Mucosa of gallbladder (tissue), 1 donor: Measurements from ENCODE around the gene B3GNT7. TPM values are rescaled to one million over a fixed set of nuclear protein-coding genes. Genes with fewer than 3 reads are reported as not detected.
"Not testable (repeated sequence)": the region's sequence is repeated elsewhere in the genome, so short reads cannot be mapped to it uniquely, and the experiment has no call there.

ENCODE experiments used
- DNase-seq: peaks from one replicate; pipeline ENCODE4 v3.0.0-alpha.2; 2020; ENCODE audit warnings: low spot score
- total RNA-seq: library from RNA; stranded (reverse); gene quantifications from one replicate; pipeline ENCODE4 v1.2.1, GENCODE V29; 2021
- donor health status: DM: no; HTN: no; CAD: no.

Gene B3GNT7
- total RNA-seq, 1 donor from 2014 or later = 281 TPM

DNA sequence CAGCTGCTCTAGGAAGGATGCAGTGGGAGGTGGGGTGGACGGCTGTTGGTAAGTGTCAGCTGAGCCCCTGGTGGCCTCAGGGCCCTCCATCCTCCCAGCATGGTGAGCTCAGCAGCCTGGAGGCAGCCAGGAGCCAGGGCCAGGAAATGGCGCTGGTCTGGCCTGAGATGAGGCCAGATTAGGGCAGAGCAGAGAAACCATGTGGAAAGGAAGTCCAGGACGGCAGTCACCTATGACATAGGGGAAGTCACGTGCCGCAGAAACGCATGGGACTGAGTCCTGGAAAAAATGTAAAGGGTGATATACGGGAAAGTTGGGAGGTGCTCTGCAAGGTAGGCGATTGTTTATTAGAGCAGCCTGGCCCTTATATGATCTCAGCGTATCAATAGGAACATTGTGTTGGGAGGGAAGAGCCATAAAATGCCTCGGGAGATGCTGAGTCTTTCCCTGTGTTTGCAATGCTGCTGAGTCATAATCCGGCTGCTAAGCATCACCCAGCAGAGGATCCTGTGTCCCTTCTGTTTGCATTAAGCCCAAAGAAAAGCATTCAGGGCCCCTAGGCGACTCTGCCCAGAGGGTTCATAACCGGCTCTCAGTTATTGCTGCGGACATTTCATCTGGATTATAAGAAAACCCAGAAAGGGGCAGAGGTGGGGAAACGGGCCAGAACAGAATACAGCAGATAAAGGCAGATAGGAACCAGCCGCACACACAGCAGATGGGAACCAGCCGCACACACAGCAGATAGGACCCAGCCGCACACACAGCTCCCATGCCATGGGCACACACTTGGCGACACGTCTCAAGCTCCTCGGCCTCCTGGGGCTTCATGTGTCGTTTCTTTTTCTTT, 30.3 kb upstream of the B3GNT7 start:
- no peak for DNase-seq

DNA sequence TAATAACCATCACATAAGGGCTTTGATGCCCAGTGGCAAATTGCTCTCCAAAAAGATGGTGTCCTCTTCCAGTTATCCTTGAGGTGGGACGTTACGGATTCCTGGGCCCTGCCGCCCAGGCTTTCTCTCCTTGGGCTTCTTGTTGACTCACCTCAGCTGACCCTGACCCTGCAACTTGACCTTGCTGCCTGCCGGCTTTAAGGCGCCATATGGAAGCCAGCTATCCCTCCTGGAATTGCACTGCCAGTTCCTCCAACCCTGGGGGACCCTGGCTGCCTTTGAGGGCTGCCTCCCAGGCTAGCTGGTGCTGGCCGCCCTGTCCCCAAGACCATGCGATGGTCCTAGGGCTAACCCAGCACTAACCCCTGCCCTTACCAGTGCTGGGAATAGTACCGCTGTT, 28.3 kb upstream of the B3GNT7 start:
- DNase-seq = no peak

DNA sequence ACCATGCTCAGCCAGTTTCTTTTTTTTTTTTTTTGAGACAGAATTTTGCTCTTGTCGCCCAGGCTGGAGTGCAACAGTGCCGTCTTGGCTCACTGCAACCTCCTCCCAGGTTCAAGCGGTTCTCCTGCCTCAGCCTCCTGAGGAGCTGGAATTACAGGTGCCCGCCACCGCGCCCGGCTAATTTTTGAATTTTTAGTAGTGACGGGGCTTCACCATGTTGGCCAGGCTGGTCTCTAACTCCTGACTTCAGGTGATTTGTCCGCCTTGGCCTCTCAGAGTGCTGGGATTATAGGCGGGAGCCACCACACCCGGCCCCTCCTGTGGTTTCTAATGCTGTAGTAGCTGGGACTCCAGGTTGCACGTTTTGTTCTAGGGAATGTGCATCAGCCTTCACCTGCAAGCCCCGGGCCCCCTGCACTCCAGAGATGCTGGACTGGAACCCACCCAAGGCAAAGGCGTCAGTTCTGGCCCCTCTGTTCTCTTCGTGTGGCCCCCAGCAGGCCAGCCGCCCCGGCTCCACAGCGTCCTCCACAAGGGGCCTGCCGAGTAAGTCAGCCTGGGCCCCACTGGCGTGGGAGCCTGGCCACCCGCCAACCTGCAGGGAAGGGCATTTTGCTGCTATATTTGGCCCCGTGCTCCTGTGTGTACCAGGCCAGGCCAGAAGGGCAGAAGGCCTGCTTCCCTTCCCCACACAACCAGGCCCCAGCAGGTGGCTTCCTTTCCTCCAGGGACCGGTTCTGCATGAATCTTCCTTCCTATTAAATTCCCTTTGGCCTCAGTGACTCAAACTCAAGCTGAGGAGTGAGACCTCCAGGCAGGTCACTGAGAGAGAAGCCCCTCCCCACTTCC, 25.7 kb upstream of the B3GNT7 start:
- no peak for DNase-seq

DNA sequence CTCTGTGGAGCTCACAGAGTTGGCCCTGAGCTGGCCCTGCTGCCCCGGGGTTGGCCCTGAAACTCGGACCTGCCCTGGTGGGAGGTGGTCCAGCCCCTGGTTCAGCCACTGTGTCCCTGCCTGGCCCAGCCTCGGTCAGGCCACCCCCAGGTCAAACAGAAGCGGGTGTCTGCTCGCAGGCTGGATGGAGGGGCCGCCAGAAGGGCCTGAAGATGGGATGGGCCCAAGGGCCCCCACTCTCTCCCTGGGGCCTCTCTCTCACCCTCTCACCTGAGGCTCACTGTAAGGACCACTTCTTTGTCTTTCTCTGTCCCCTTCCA, 25.1 kb upstream of the B3GNT7 start:
- DNase-seq = no peak

DNA sequence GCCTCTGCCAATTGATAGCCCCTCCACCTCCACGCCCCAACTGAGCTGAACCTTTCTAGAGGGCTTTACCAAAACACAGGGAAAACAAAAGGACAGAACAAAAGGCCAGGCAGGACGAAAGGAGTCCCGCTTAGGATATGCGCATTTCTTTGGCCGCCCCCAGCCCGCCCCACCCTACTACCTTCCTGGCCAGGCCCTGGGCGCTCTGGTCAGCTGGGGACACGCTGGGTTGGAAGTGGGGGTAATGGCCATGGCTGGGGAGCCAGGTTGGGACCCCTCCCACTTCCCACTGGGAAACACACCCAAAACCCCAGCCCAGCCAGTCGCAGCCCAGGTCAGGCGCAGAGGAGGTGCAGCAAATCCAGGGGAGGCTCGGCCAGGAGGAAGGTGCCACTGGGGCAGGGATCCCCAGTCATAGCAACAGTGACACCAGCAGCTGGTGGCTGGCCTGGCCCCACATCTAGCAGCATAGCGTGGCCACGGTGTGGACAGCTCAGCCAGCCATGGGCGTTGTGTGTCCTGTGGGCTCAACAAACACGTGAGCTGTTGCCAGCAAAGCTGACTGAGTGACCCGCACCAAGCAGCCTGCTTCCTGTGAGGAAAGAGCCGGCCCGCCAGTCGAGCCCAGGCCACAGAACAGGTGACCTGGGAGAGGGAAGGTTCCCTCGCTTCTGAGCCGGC, 24.6 kb upstream of the B3GNT7 start:
- no peak for DNase-seq

DNA sequence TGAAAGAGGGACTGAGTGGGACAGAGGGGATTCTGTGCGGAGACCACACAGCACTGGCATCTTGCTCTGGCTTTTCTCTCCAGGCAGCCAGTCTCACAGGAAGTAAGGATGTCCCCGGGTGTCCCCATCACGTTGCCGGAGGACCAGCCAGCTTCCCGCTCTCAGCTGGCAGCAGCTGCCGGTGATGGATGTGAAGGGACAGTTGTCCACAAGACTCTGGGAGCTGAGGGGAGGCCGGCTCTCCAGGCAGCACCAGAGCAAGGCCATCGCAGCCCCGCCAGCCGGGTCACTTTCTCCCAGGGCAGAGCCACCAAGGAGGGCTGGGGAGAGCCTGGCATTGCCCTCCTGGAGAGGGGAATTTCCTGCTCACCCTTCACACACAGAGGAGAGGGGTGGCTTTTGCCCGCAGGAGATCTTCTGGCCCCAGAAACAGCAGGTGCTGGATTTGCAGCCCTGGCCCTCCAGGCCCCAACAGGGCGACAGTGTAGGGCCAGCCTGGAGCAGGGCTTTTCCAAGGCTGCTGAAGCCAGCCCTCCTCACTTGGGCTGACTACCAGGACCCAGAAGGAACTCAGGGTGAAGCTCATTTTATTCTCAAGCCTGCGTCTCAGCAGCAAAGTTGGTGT, 24.0 kb upstream of the B3GNT7 start:
- no peak for DNase-seq

DNA sequence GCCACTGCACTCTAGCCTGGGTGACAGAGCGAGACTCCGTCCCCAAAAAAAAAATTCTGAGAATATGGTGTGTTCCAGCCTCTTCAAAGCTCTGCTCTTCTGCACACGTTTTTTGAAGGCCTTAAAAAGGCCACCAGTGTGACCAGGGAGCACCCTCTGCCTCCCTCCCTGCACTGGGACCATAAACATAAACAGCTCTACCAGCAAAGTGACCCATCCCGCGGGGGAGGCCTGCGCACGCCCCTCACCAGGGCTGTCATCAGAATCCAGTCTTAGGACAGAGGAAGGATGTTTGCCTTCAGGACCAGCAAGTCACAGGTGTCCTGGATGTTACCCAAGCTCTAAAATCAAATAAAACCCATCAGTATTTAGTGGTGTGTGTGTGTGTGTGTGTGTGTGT, 23.2 kb upstream of the B3GNT7 start:
- no peak for DNase-seq

DNA sequence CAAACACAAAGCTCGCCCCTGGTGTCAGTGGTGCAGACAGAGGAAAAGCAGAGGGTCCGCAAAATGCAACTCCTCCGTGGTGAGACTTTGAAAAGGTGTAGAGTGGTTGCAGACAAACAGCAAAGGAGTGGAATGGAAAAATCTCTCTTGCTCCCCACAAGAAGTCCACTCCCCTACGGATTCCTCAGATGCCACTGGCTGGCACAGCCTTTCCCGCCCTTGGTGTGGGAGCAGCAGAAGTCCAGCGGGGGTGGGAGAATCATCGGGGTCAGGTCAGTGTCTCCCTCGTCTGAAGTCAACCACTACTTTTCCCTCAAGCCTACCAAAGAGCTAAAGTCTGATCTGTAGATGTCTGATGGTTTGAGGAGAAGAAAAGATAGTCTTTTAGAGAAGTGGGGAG, 22.3 kb upstream of the B3GNT7 start:
- DNase-seq = no peak

DNA sequence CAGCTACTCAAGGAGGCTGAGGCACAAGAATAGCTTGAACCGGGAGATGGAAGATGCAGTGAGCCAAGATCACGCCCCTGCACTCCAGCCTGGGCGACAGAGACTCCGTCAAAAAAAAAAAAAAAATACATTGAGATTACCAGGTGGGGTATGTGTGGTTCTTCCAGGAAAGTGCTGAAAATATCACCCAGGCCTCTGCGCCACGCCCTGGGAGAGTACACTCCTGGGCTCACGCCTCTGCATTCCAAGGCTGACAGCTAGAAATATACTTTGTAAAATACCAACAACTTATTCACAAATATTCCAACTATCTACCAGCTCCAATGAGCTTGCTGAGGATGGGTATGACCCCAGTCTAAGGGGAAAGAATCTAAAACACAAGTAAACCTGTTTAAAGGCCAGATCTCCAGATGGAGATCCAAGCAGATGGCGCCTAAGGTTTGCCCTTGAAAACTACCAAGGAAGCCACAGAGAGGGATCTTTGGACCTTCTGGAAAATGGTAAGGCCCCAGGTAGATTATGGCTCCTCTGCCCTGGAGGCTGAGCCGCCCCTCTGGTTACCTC, 21.6 kb upstream of the B3GNT7 start:
- no peak for DNase-seq

DNA sequence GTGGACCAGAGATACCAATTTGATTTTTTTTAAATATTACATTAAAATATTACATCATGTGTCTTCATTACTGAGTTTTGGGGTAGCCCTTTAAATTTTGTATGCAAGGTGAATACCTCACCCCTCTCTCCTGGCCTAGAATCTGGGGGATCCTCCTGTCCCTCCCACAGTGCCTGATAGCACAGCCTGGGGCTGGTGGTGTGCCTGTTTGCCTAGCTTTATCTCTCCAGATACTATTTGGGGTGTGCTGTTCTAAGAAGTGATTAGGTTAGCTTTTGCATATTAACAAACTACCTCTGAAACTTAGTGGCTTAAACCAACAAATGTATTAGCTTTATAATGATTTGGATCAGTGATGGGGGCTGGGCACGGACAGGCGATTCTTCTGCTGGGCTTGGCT, 20.7 kb upstream of the B3GNT7 start:
- DNase-seq = no peak

DNA sequence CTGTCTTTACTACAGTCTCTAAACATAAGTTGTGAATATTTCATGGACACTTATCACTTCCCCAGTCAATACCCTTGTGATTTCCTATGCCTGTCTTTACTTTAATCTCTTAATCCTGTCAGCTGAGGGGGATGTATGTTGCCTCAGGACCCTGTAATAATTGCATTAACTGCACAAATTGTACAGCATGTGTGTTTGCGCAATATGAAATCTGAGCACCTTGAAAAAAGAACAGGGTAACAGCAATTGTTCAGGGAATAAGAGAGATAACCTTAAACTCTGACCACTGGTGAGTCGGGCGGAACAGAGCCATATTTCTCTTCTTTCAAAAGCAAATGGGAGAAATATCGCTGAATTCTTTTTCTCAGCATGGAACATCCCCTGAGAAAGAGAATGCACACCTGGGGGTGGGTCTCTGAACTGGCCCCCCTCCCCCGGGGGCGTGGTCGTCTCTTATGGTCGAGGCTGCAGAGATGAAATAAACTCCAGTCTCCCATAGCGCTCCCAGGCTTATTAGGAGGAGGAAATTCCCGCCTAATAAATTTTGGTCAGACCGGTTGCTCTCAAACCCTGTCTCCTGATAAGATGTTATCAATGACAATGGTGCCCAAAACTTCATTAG, 19.4 kb upstream of the B3GNT7 start:
- DNase-seq = not testable (repeated sequence)

DNA sequence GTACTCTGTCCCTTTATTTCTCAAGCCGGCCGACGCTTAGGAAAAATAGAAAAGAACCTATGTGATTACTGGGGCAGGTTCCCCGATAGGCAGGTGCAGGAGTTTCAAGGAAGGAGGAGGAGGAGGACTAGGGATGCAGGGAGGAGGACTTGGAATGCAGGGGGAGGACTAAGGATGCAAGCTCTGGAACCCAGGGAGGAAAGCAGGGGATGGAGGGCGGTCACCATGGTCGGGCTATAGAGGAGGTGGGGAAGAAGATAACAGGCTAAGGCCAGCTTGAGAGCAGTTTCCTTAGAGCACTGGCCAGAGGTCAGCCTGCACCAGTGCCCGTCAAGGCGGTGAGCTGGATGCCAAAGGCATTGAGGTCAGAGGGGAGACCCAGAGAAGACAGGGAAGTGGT, 18.7 kb upstream of the B3GNT7 start:
- DNase-seq = no peak

DNA sequence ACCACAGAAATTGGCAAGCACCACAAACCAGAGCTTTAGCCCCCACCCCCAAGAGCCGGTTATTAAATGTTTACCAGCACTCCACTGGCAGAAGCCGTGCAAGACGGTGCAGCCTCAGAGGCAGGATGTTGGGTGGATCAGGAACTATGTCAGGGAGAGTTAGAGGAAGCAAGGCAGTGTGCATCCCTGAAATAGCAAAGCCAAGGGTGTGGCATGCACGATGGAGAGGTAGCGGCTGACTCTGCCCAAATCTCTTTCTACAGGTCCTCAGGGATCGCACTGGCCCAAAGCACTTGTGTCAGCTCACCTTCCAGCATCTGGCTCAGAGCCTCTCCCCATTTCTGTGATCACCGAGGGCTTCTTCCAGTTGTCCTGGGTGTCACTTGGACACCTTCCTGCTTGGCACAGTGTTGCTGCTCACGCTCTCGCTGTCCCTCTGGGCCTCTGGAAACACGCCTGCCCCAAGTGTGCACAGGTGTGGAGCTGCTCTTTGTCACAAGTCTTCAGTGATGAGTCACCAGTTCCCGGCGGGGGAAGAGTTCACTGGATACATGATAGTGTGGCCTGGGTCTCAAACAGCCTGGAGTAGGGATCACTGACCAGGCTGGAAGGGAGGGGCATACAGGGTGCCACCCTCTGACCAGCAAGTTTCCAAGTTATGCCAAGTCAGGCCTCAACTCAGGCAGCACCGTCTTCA, 17.3 kb upstream of the B3GNT7 start:
- DNase-seq = peak; percentile 80

DNA sequence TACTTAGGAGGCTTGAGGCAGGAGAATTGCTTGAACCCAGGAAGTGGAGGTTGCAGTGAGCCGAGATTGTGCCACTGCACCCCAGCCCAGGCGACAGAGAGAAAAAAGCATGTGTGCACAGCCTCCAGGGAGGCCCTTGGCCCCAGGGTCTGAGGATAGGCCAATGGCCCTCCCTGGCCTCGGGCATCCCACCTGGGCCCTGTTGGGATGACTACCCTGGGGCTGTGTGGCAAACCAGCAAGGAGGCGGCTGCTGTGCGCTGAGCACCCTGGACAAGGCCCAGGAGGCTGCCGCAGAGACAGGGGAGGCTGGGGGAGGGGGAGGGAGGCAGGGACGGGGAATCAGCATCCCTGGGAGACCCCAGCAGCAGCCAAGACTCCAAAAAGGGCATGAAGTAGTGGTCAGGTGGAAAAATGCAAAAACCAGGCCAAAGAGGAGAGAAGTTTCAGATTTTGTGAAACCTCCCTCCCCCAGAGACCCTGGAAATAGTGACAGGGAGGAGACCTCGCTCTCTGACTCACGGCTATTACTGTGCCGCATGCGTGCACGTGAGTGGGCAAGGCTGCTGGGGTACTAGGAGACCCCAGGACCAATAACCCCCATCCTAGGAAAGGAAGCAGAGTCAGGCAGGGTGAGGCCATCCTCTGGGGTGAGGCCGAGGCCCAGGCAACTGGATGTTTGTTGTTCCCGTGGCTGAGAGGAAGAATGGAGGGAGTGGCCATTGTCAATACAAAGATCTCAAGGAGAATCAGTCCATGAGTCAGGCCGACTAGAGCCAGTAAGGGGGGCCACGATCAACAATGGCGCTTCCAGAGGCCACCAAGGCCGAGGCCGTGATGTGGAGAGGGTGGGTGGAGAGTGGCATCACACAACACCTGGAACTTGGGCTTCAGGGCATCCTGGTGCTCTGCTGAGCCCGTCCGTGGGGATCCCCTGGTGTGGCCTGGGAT, 16.0 kb upstream of the B3GNT7 start:
- DNase-seq = peak; percentile 72

DNA sequence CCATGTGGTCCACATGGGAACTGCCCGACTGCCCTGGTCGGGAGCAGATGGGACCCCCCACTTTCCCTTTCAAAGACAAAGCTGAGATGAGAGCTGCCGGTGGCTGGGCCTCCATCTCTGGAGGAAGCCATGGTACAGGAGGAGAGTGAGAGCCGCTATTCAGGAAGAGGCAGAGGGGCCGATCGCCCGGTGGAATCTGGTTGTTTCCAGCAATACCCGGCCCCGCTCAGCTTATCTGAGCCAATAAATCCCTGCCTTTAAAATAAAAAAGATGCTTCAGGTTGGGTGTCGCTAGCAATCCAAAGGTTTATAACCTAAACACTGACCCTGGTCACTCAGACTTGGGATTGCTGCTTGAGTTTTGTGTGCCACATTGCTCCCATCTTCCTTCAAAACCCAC, 15.2 kb upstream of the B3GNT7 start:
- DNase-seq = no peak

DNA sequence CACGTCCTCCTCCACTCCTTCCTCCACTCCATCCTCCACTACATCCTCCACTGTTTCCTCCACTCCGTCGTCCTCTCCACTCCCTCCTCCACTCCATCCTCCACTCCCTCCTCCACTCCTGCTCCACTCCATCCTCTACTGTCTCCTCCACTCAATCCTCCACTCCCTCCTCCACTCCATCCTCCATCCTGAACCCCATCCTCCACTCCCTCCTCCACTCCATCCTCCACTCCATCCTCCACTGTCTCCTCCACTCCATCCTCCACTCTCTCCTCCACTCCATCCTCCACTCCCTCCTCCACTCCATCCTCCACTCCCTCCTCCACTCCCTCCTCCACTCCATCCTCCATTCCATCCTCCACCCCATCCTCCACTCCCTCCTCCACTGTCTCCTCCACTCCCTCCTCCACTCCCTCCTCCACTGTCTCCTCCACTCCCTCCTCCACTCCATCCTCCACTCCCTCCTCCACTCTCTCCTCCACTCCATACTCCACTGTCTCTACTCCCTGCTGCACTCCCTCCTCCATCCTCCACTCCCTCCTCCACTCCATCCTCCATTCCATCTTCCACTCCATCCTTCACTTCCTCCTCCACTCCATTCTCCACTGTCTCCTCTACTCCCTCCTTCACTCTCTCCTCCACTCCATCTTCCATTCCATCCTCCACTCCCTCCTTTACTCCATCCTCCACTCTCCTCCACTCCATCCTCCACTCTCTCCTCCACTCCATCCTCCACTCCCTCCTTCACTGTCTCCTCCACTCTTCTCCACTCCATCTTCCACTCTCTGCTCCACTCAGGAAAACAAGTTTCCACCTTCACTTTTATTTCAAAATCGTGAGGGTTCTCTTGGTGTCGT, 14.3 kb upstream of the B3GNT7 start:
- DNase-seq = no peak

DNA sequence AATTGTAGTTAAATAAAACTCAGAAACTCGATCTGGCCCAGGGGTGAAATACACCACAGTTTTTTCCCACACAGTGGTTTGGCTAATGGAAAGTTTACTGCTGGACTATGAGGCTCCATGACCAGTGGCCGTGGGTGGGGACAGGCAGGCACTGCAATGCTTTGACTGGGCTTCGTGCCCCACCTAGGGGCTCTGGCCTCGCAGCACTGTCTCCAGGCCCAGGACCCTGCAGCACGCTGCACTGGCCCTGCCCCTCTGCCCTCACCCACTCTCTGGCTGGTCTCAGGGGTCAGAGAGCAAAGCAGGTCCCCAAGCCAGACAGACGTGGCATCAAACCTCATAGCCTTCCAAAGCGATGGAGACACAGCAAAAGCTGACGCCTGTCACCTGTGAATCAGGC, 13.4 kb upstream of the B3GNT7 start:
- DNase-seq = no peak

DNA sequence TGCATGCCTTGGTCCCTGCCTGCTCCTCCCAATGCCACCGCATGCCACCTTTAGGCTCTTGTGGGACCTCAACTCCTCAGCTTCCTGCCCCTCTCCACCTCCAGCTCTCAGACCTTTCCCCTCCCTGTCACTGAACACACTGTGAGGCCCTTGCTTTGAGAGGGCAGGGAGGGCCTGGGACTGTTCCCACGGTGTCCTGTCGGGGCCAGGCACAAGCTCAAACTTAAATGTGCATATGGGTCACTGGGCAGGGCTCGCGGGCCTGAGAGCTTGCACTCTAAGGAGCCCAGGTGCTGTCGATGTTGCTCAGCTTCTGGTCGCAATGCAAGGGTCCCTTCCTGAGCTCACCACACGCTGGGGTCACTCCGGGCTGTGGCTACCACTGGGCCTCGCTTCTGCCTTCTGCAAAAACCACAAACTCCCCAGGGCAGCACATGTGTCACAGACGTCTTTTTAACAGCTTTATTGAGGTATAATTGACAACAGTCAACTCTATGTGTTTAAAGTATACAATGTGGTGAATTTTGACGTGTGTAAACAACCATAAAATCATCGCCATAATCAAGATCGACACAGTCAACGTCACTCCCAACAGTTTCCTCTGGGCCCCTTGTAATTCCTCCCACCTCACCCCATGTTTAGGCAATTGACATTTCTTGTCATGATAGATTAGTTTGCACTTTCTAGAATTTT, 11.9 kb upstream of the B3GNT7 start:
- no peak for DNase-seq
